ENCODE measurements around the gene SKIC8. TPM values are rescaled to one million over a fixed set of nuclear protein-coding genes. Genes with fewer than 3 reads are reported as not detected.

SKIC8 gene
- total and polyA plus RNA-seq, 7 donors: 17.7 to 48.9 (median 32.9) TPM

- Histone ChIP-seq H3K4me3 (no peak overlapping the region), H3K9me3 (no peaks in the 10 kb centered on the region), H3K4me1 (no peaks in the 10 kb centered on the region), H3K27me3 (ENCODE audit: insufficient read depth in 3 of 3, low read length in 2 of 3) (no peaks in the 10 kb centered on the region), H3K36me3 (ENCODE audit: insufficient read depth in 1 of 2, low read depth in 1 of 2) (no peaks in the 10 kb centered on the region), H3K27ac (no peak overlapping the region)
- TF ChIP-seq CTCF (IDR thresholded peaks at IDR 0.05): no peak
- 41 to 53% (median 50%) methylated on average over 1 of the region's 1 CpG for WGBS, 3 donors
- DNase-seq (no peak), ATAC-seq (no peak)
- intact Hi-C loops (cut with DNase I): no loop called here
Observed at GRCh38 chr15:78327466-78327865, 28.1 kb upstream of the SKIC8 start.

GRCh38 chr15:78325092-78325843, 25.9 kb upstream of the SKIC8 start:
- no peak for TF ChIP-seq CTCF (IDR thresholded peaks at IDR 0.05)
- H3K4me3 ChIP-seq: no peak overlapping the region
- H3K4me1 ChIP-seq: no peaks in the 10 kb centered on the region
- no peaks in the 10 kb centered on the region for H3K27me3 ChIP-seq (ENCODE audit: insufficient read depth in 3 of 3, low read length in 2 of 3)
- intact Hi-C loops (cut with DNase I): no loop called here
- no peak overlapping the region for H3K27ac ChIP-seq
- no peak for ATAC-seq
- no peaks in the 10 kb centered on the region for H3K36me3 ChIP-seq (ENCODE audit: insufficient read depth in 1 of 2, low read depth in 1 of 2)
- WGBS, 3 donors: 69 to 79% (median 74%) methylated on average over 7 of the region's 7 CpGs
- no peak for DNase-seq
- H3K9me3 ChIP-seq: no peaks in the 10 kb centered on the region

- no peaks in the 10 kb centered on the region for H3K36me3 ChIP-seq (ENCODE audit: insufficient read depth in 1 of 2, low read depth in 1 of 2)
- H3K27me3 ChIP-seq (ENCODE audit: insufficient read depth in 3 of 3, low read length in 2 of 3): no peaks in the 10 kb centered on the region
- no peak overlapping the region for H3K27ac ChIP-seq
- no peak for TF ChIP-seq CTCF (IDR thresholded peaks at IDR 0.05)
- H3K4me1 ChIP-seq: no peaks in the 10 kb centered on the region
- 87 to 94% (median 91%) methylated on average over 5 of the region's 5 CpGs for WGBS, 3 donors
- no peaks in the 10 kb centered on the region for H3K9me3 ChIP-seq
- ATAC-seq: no peak
- no peak overlapping the region for H3K4me3 ChIP-seq
- DNase-seq: no peak
- intact Hi-C loops (cut with DNase I): no loop called here
Observed at GRCh38 chr15:78324144-78324543, 24.7 kb upstream of the SKIC8 start.

GRCh38 chr15:78323693-78324092, 24.3 kb upstream of the SKIC8 start:
- no peak overlapping the region for H3K4me3 ChIP-seq
- WGBS, 3 donors: 80 to 82% (median 81%) methylated on average over 7 of the region's 7 CpGs
- H3K36me3 ChIP-seq (ENCODE audit: insufficient read depth in 1 of 2, low read depth in 1 of 2): no peaks in the 10 kb centered on the region
- no peaks in the 10 kb centered on the region for H3K27me3 ChIP-seq (ENCODE audit: insufficient read depth in 3 of 3, low read length in 2 of 3)
- DNase-seq (no peak), ATAC-seq (no peak)
- no peaks in the 10 kb centered on the region for H3K9me3 ChIP-seq
- TF ChIP-seq CTCF (IDR thresholded peaks at IDR 0.05): no peak
- H3K4me1 ChIP-seq: no peaks in the 10 kb centered on the region
- intact Hi-C loops (cut with DNase I): no loop called here
- H3K27ac ChIP-seq: no peak overlapping the region
